ENCODE data around the gene FAM107A. TPM values are rescaled to one million over a fixed set of nuclear protein-coding genes. Genes with fewer than 3 reads are reported as not detected.

FAM107A gene, protein sequence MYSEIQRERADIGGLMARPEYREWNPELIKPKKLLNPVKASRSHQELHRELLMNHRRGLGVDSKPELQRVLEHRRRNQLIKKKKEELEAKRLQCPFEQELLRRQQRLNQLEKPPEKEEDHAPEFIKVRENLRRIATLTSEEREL
- 88.6 TPM for total RNA-seq

DNA sequence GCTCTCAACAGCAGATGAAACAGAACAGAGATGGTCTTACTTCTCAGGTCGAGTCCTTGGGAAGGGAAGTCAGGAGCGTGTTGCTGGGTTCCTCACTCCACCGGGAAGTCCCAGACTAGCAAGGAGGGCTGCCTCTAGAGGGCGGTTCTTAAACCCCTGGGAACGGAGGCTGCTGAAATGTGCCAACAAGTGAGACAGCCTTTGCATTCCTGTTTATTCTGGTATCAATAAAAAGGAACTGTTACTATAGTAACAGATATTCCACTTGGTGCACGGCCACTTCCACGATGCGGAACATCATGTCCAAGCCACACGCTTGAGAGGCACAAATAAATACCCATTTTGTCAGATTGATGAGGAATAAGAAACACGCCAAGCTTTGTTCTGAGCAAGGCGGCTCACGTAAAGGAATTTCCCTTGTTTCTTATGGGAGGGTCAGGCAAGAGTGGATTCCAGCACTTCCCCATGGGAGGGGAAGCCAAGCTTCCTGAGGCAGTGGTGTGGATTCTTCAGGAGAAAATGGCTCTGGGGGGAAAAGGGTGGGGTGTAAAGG, at the start of gene FAM107A:
Gene FAM107A, minus strand, starts transcription at position 123 of the 553 bp plus-strand sequence. CDS start 7,531 bp downstream, outside the sequence.
- Histone ChIP-seq H3K36me3 (no peaks in the 10 kb centered on the region), H3K9me3 (no peaks in the 10 kb centered on the region), H3K4me1 (peaks cover 54% of the 10 kb centered on the region), H3K27ac (peak within 1 kb of the TSS; percentile 78), H3K4me3 (peak within 1 kb of the TSS; percentile 45 to 46), H3K27me3 (no peaks in the 10 kb centered on the region)
- intact Hi-C loops (cut with DNase I) = no loop called here
- DNase-seq (ENCODE audit: extremely low spot score in 2 of 2) = no peak
- TF ChIP-seq, protein P1, sequence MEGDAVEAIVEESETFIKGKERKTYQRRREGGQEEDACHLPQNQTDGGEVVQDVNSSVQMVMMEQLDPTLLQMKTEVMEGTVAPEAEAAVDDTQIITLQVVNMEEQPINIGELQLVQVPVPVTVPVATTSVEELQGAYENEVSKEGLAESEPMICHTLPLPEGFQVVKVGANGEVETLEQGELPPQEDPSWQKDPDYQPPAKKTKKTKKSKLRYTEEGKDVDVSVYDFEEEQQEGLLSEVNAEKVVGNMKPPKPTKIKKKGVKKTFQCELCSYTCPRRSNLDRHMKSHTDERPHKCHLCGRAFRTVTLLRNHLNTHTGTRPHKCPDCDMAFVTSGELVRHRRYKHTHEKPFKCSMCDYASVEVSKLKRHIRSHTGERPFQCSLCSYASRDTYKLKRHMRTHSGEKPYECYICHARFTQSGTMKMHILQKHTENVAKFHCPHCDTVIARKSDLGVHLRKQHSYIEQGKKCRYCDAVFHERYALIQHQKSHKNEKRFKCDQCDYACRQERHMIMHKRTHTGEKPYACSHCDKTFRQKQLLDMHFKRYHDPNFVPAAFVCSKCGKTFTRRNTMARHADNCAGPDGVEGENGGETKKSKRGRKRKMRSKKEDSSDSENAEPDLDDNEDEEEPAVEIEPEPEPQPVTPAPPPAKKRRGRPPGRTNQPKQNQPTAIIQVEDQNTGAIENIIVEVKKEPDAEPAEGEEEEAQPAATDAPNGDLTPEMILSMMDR (IDR thresholded peaks at IDR 0.05) = peak in 1 of 3 experiments; percentile 20
- TF ChIP-seq POLR2A (IDR thresholded peaks at IDR 0.05) = no peak
- TF ChIP-seq POLR2AphosphoS5 (IDR thresholded peaks at IDR 0.05; ENCODE audit: insufficient read depth in 1 of 2, low read depth in 1 of 2) = peak; percentile 37 to 87

DNA sequence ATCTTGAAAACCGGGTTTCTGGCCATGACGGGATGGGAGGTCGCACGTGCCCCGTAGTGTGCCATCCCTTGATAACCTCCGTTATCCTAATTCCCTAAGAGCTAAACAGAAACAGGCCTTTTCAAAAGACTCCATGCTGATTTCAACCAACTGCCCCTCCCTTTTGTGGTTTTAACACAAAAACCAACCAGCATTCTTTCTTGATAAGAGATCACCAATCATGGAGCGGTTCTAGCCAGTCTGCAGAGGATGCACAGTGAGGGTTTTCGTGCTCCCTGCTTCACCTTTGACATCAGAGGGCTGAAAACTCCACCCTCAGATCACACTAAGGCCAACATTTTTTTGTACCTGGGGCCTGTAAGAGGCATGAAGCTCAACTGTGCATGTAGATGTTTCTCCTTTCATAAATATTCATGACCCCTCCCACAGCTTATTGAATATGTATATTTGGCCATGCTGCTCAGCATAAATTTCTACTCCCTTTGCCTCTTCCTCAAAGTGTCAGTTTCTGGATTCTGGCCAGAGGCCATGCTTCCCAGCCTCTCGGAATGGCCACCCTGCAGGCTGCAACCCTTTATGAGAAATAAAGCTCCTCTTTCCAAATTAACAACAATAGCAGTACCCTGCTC, 48.1 kb upstream of the FAM107A start:
- intact Hi-C loops (cut with DNase I) = no loop called here
- no peak overlapping the region for H3K4me3 ChIP-seq
- no peak overlapping the region for H3K27ac ChIP-seq
- no peaks in the 10 kb centered on the region for H3K36me3 ChIP-seq
- H3K27me3 ChIP-seq = no peaks in the 10 kb centered on the region
- H3K9me3 ChIP-seq = no peaks in the 10 kb centered on the region
- DNase-seq (ENCODE audit: extremely low spot score in 2 of 2) = no peak
- TF ChIP-seq POLR2AphosphoS5 (IDR thresholded peaks at IDR 0.05; ENCODE audit: insufficient read depth in 1 of 2, low read depth in 1 of 2) (no peak), POLR2A (IDR thresholded peaks at IDR 0.05) (no peak)
- TF ChIP-seq, protein P1 (IDR thresholded peaks at IDR 0.05) = no peak
- peaks cover 27% of the 10 kb centered on the region for H3K4me1 ChIP-seq

DNA sequence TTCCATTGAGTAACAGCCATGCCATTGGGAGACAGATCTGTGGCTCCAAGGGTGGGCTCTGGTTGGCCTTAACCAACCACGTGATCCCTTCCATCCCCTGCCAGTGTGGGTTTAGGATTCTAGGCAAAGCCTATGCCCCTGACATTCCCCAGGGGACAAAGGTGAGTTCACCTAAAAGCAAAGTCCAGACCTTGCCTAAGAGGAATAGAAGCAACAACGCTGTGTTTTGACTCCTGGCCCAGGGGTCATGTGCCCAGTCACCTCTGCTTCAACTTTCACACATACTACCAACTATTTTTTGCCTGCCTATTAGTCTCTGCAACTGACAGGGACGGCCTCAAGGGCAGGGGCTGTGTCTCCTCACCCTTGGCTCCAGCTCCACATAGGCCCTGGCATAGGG, 47.4 kb upstream of the FAM107A start:
- no peaks in the 10 kb centered on the region for H3K9me3 ChIP-seq
- no peaks in the 10 kb centered on the region for H3K36me3 ChIP-seq
- no peak overlapping the region for H3K4me3 ChIP-seq
- no peak overlapping the region for H3K27ac ChIP-seq
- TF ChIP-seq POLR2A (IDR thresholded peaks at IDR 0.05) (no peak), POLR2AphosphoS5 (IDR thresholded peaks at IDR 0.05; ENCODE audit: insufficient read depth in 1 of 2, low read depth in 1 of 2) (no peak)
- TF ChIP-seq, protein P1 (IDR thresholded peaks at IDR 0.05) = no peak
- no peak for DNase-seq (ENCODE audit: extremely low spot score in 2 of 2)
- intact Hi-C loops (cut with DNase I) = no loop called here
- H3K27me3 ChIP-seq = no peaks in the 10 kb centered on the region
- H3K4me1 ChIP-seq = peaks cover 22% of the 10 kb centered on the region

DNA sequence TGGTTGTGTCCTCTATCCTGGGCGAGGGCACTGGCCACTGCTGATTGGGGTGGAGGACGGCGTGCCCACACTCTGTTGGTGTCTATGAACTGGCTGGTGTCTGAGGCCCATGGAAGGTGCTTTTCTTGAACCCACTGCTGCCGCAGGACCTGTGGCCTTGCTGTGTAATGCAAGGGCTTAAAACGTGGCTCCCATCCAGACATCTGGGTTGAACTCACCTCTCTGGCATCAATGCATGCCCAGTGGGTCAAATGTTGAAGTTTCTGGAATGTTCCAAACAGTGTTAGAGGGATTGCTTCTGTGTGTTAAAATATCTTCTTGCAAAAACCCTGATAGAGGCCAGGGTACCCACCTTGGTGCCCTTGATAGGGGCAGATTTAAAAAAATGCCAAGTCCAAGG, 46.8 kb upstream of the FAM107A start:
- no peaks in the 10 kb centered on the region for H3K9me3 ChIP-seq
- H3K27ac ChIP-seq = no peak overlapping the region
- H3K27me3 ChIP-seq = no peaks in the 10 kb centered on the region
- H3K4me1 ChIP-seq = peaks cover 22% of the 10 kb centered on the region
- TF ChIP-seq POLR2A (IDR thresholded peaks at IDR 0.05) (no peak), POLR2AphosphoS5 (IDR thresholded peaks at IDR 0.05; ENCODE audit: insufficient read depth in 1 of 2, low read depth in 1 of 2) (no peak)
- TF ChIP-seq, protein P1 (IDR thresholded peaks at IDR 0.05) = no peak
- intact Hi-C loops (cut with DNase I) = no loop called here
- no peak for DNase-seq (ENCODE audit: extremely low spot score in 2 of 2)
- H3K4me3 ChIP-seq = no peak overlapping the region
- H3K36me3 ChIP-seq = no peaks in the 10 kb centered on the region

DNA sequence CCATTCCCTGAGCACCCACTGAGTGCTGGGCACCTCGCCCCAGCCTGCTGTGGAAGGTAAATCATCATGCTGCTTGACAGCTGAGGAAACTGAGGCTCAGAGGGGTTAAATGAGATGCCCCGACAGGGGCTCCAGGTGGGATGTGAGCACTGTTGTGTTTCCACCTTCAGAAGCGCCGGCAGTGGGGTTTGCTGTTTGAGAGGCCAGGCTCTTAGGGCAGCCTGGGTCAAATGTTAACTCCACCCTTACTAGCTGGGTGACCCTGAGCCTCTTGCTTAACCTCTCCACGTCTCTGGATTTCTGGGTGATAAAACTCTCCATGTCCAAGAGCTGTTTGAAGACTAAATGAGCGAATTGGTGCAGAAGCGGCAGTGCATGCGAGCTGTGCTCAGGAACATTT, 46.3 kb upstream of the FAM107A start:
- Histone ChIP-seq H3K9me3 (no peaks in the 10 kb centered on the region), H3K27me3 (no peaks in the 10 kb centered on the region), H3K4me1 (peaks cover 22% of the 10 kb centered on the region), H3K36me3 (no peaks in the 10 kb centered on the region), H3K4me3 (no peak overlapping the region), H3K27ac (no peak overlapping the region)
- intact Hi-C loops (cut with DNase I) = no loop called here
- DNase-seq (ENCODE audit: extremely low spot score in 2 of 2) = no peak
- TF ChIP-seq POLR2AphosphoS5 (IDR thresholded peaks at IDR 0.05; ENCODE audit: insufficient read depth in 1 of 2, low read depth in 1 of 2) (no peak), POLR2A (IDR thresholded peaks at IDR 0.05) (no peak)
- TF ChIP-seq, protein P1 (IDR thresholded peaks at IDR 0.05) = no peak

All from vagina (tissue), 2 donors.